ENCODE measurements around the gene SMYD3. TPM values are rescaled to one million over a fixed set of nuclear protein-coding genes. Genes with fewer than 3 reads are reported as not detected.

Gene SMYD3
- total RNA-seq, 1 donor from 2014 or later: 23.5 TPM

DNA sequence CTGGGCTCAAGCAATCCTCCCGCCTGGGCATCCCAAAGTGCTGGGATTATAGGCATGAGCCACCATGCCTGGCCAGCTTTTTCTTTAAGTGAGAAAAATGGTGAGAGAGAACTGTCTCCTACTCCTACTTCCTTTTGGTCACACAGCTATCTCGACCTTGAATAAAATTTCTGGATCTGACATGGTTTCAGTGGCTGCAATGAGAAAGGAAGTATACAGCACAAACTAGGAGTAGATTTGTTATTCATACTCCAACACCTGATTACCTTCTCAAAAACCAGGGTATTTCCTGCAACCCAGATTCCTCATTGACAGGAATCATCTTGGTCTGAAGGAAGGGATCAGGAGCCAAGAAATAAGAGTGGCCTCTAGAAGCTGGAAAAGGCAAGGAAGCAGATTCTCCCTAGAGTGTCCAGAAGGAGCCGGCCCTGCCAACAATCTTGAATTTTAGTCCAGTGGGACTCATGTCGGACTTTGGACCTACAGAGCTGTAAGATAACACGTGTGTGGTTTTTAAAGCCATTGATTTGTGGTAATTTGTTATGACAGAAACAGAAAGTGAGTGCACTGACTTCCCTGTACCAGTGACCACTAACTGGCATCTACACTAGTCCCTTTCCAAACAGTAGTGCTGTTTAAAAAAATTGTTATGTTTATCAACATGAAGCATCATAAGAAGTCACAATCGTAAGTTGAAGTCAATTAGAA is 516.6 kb downstream of the SMYD3 start:
- H3K4me1 ChIP-seq (ENCODE audit: control insufficient read depth in 3 of 3, insufficient read depth in 3 of 3, low read length in 3 of 3): peaks cover 0 to 6% (median 0%) of the 10 kb centered on the region in 3 donors
- no peaks in the 10 kb centered on the region for H3K9me3 ChIP-seq (ENCODE audit: control insufficient read depth in 3 of 3, low read length in 3 of 3)
- H3K27ac ChIP-seq (ENCODE audit: low read depth, low read length): no peak overlapping the region
- no peaks in the 10 kb centered on the region for H3K27me3 ChIP-seq (ENCODE audit: control insufficient read depth in 3 of 3, insufficient read depth in 3 of 3, low read length in 3 of 3)
- no peaks in the 10 kb centered on the region for H3K36me3 ChIP-seq (ENCODE audit: control insufficient read depth in 3 of 3, insufficient read depth in 3 of 3, low read length in 3 of 3)
- no peak overlapping the region for H3K9ac ChIP-seq (ENCODE audit: low read depth in 1 of 3, low read length in 3 of 3)
- H3K4me3 ChIP-seq (ENCODE audit: low read length in 3 of 3): no peak overlapping the region

- no peaks in the 10 kb centered on the region for H3K36me3 ChIP-seq (ENCODE audit: control insufficient read depth in 3 of 3, insufficient read depth in 3 of 3, low read length in 3 of 3)
- no peak overlapping the region for H3K4me3 ChIP-seq (ENCODE audit: low read length in 3 of 3)
- no peak overlapping the region for H3K9ac ChIP-seq (ENCODE audit: low read depth in 1 of 3, low read length in 3 of 3)
- H3K9me3 ChIP-seq (ENCODE audit: control insufficient read depth in 3 of 3, low read length in 3 of 3): no peaks in the 10 kb centered on the region
- H3K27ac ChIP-seq (ENCODE audit: low read depth, low read length): no peak overlapping the region
- no peaks in the 10 kb centered on the region for H3K27me3 ChIP-seq (ENCODE audit: control insufficient read depth in 3 of 3, insufficient read depth in 3 of 3, low read length in 3 of 3)
- peaks cover 0 to 6% (median 0%) of the 10 kb centered on the region in 3 donors for H3K4me1 ChIP-seq (ENCODE audit: control insufficient read depth in 3 of 3, insufficient read depth in 3 of 3, low read length in 3 of 3)
These were observed 518.5 kb downstream of the SMYD3 start for GRCh38 chr1:245988393-245989078.

DNA sequence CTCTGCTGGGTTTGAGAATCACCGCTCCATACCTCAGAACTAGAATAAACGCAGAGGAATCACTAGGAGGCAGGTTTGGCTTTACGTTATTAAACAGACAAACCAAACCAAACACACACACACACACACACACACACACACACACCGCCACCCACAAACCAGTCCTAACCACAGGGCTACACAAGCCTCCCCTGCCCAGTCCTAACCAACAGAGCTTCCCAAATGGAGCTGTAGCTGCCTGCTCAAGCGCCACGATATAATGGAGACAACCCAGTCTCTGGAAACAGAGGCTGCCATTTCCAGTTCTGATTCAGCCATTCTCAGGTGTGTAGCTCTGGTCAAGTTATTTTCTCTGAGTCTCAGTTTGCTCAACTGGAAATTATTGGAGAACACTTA is 519.1 kb downstream of the SMYD3 start:
- Histone ChIP-seq H3K9me3 (ENCODE audit: control insufficient read depth in 3 of 3, low read length in 3 of 3) (no peaks in the 10 kb centered on the region), H3K4me3 (ENCODE audit: low read length in 3 of 3) (no peak overlapping the region), H3K27ac (ENCODE audit: low read depth, low read length) (no peak overlapping the region), H3K9ac (ENCODE audit: low read depth in 1 of 3, low read length in 3 of 3) (no peak overlapping the region), H3K36me3 (ENCODE audit: control insufficient read depth in 3 of 3, insufficient read depth in 3 of 3, low read length in 3 of 3) (no peaks in the 10 kb centered on the region), H3K27me3 (ENCODE audit: control insufficient read depth in 3 of 3, insufficient read depth in 3 of 3, low read length in 3 of 3) (no peaks in the 10 kb centered on the region), H3K4me1 (ENCODE audit: control insufficient read depth in 3 of 3, insufficient read depth in 3 of 3, low read length in 3 of 3) (peaks cover 0 to 6% (median 0%) of the 10 kb centered on the region in 3 donors)

GRCh38 chr1:245987577-245987976 is 519.5 kb downstream of the SMYD3 start:
- Histone ChIP-seq H3K27me3 (ENCODE audit: control insufficient read depth in 3 of 3, insufficient read depth in 3 of 3, low read length in 3 of 3) (no peaks in the 10 kb centered on the region), H3K27ac (ENCODE audit: low read depth, low read length) (no peak overlapping the region), H3K9ac (ENCODE audit: low read depth in 1 of 3, low read length in 3 of 3) (no peak overlapping the region), H3K9me3 (ENCODE audit: control insufficient read depth in 3 of 3, low read length in 3 of 3) (no peaks in the 10 kb centered on the region), H3K4me1 (ENCODE audit: control insufficient read depth in 3 of 3, insufficient read depth in 3 of 3, low read length in 3 of 3) (peaks cover 0 to 6% (median 0%) of the 10 kb centered on the region in 3 donors), H3K36me3 (ENCODE audit: control insufficient read depth in 3 of 3, insufficient read depth in 3 of 3, low read length in 3 of 3) (no peaks in the 10 kb centered on the region), H3K4me3 (ENCODE audit: low read length in 3 of 3) (no peak overlapping the region)

- peaks cover 0 to 6% (median 0%) of the 10 kb centered on the region in 3 donors for H3K4me1 ChIP-seq (ENCODE audit: control insufficient read depth in 3 of 3, insufficient read depth in 3 of 3, low read length in 3 of 3)
- H3K27ac ChIP-seq (ENCODE audit: low read depth, low read length): no peak overlapping the region
- no peak overlapping the region for H3K4me3 ChIP-seq (ENCODE audit: low read length in 3 of 3)
- H3K9ac ChIP-seq (ENCODE audit: low read depth in 1 of 3, low read length in 3 of 3): no peak overlapping the region
- no peaks in the 10 kb centered on the region for H3K36me3 ChIP-seq (ENCODE audit: control insufficient read depth in 3 of 3, insufficient read depth in 3 of 3, low read length in 3 of 3)
- H3K27me3 ChIP-seq (ENCODE audit: control insufficient read depth in 3 of 3, insufficient read depth in 3 of 3, low read length in 3 of 3): no peaks in the 10 kb centered on the region
- no peaks in the 10 kb centered on the region for H3K9me3 ChIP-seq (ENCODE audit: control insufficient read depth in 3 of 3, low read length in 3 of 3)
These were observed 519.9 kb downstream of the SMYD3 start for GRCh38 chr1:245987219-245987545.

- Histone ChIP-seq H3K9ac (ENCODE audit: low read depth in 1 of 3, low read length in 3 of 3) (no peak overlapping the region), H3K9me3 (ENCODE audit: control insufficient read depth in 3 of 3, low read length in 3 of 3) (no peaks in the 10 kb centered on the region), H3K27me3 (ENCODE audit: control insufficient read depth in 3 of 3, insufficient read depth in 3 of 3, low read length in 3 of 3) (no peaks in the 10 kb centered on the region), H3K4me1 (ENCODE audit: control insufficient read depth in 3 of 3, insufficient read depth in 3 of 3, low read length in 3 of 3) (peaks cover 0 to 6% (median 0%) of the 10 kb centered on the region in 3 donors), H3K36me3 (ENCODE audit: control insufficient read depth in 3 of 3, insufficient read depth in 3 of 3, low read length in 3 of 3) (no peaks in the 10 kb centered on the region), H3K27ac (ENCODE audit: low read depth, low read length) (no peak overlapping the region), H3K4me3 (ENCODE audit: low read length in 3 of 3) (no peak overlapping the region)
These were observed 520.5 kb downstream of the SMYD3 start for GRCh38 chr1:245986404-245987218.

GRCh38 chr1:245984390-245985155 is 522.5 kb downstream of the SMYD3 start:
- Histone ChIP-seq H3K9me3 (ENCODE audit: control insufficient read depth in 3 of 3, low read length in 3 of 3) (no peaks in the 10 kb centered on the region), H3K9ac (ENCODE audit: low read depth in 1 of 3, low read length in 3 of 3) (no peak overlapping the region), H3K36me3 (ENCODE audit: control insufficient read depth in 3 of 3, insufficient read depth in 3 of 3, low read length in 3 of 3) (no peaks in the 10 kb centered on the region), H3K4me1 (ENCODE audit: control insufficient read depth in 3 of 3, insufficient read depth in 3 of 3, low read length in 3 of 3) (peaks cover 0 to 6% (median 0%) of the 10 kb centered on the region in 3 donors), H3K27me3 (ENCODE audit: control insufficient read depth in 3 of 3, insufficient read depth in 3 of 3, low read length in 3 of 3) (no peaks in the 10 kb centered on the region), H3K4me3 (ENCODE audit: low read length in 3 of 3) (no peak overlapping the region), H3K27ac (ENCODE audit: low read depth, low read length) (no peak overlapping the region)

GRCh38 chr1:245983294-245983967 is 523.6 kb downstream of the SMYD3 start:
- Histone ChIP-seq H3K4me1 (ENCODE audit: control insufficient read depth in 3 of 3, insufficient read depth in 3 of 3, low read length in 3 of 3) (peaks cover 0 to 6% (median 0%) of the 10 kb centered on the region in 3 donors), H3K4me3 (ENCODE audit: low read length in 3 of 3) (no peak overlapping the region), H3K9ac (ENCODE audit: low read depth in 1 of 3, low read length in 3 of 3) (no peak overlapping the region), H3K27me3 (ENCODE audit: control insufficient read depth in 3 of 3, insufficient read depth in 3 of 3, low read length in 3 of 3) (no peaks in the 10 kb centered on the region), H3K9me3 (ENCODE audit: control insufficient read depth in 3 of 3, low read length in 3 of 3) (no peaks in the 10 kb centered on the region), H3K27ac (ENCODE audit: low read depth, low read length) (no peak overlapping the region), H3K36me3 (ENCODE audit: control insufficient read depth in 3 of 3, insufficient read depth in 3 of 3, low read length in 3 of 3) (no peaks in the 10 kb centered on the region)

- H3K4me3 ChIP-seq (ENCODE audit: low read length in 3 of 3): no peak overlapping the region
- H3K4me1 ChIP-seq (ENCODE audit: control insufficient read depth in 3 of 3, insufficient read depth in 3 of 3, low read length in 3 of 3): no peaks in the 10 kb centered on the region
- no peaks in the 10 kb centered on the region for H3K36me3 ChIP-seq (ENCODE audit: control insufficient read depth in 3 of 3, insufficient read depth in 3 of 3, low read length in 3 of 3)
- H3K27ac ChIP-seq (ENCODE audit: low read depth, low read length): no peak overlapping the region
- H3K27me3 ChIP-seq (ENCODE audit: control insufficient read depth in 3 of 3, insufficient read depth in 3 of 3, low read length in 3 of 3): no peaks in the 10 kb centered on the region
- H3K9ac ChIP-seq (ENCODE audit: low read depth in 1 of 3, low read length in 3 of 3): no peak overlapping the region
- H3K9me3 ChIP-seq (ENCODE audit: control insufficient read depth in 3 of 3, low read length in 3 of 3): no peaks in the 10 kb centered on the region
These were observed 527.5 kb downstream of the SMYD3 start for GRCh38 chr1:245979589-245979988.

Data from skeletal muscle tissue (tissue), 4 donors.